Effector memory CD4-positive, alpha-beta T cell (primary cell): ENCODE results near the gene MAP3K5.

Source experiments
- DNase-seq, 3 donors: peaks; one replicate each; pipeline ENCODE4 v3.0.0-alpha.2; 2020
- H3K27ac ChIP-seq: 2 replicates; pipeline ENCODE4 v1.7.0; 2013; ENCODE audit warnings: mild to moderate bottlenecking, low read length, moderate library complexity; ENCODE audit not compliant: insufficient read depth, poor library complexity, severe bottlenecking
- H3K27me3 ChIP-seq: replicated peaks from 2 replicates; pipeline ENCODE4 v1.7.0; 2013; ENCODE audit warnings: mild to moderate bottlenecking, low read length; ENCODE audit not compliant: insufficient read depth, control insufficient read depth, poor library complexity, severe bottlenecking
- H3K36me3 ChIP-seq: 2 replicates; pipeline ENCODE4 v1.7.0; 2013; ENCODE audit warnings: mild to moderate bottlenecking, low read length, moderate library complexity; ENCODE audit not compliant: control insufficient read depth, insufficient read depth
- H3K4me1 ChIP-seq: 2 replicates; pipeline ENCODE4 v1.7.0; 2013; ENCODE audit warnings: low read length, mild to moderate bottlenecking; ENCODE audit not compliant: control insufficient read depth, insufficient read depth, poor library complexity, severe bottlenecking
- H3K4me3 ChIP-seq: 2 replicates; pipeline ENCODE4 v1.7.0; 2013; ENCODE audit warnings: low read length, low read depth, mild to moderate bottlenecking; ENCODE audit not compliant: insufficient read depth, poor library complexity, severe bottlenecking
- H3K9me3 ChIP-seq: 2 replicates; pipeline ENCODE4 v1.7.0; 2013; ENCODE audit warnings: mild to moderate bottlenecking, low read length, moderate library complexity; ENCODE audit not compliant: control insufficient read depth

Gene MAP3K5

DNA sequence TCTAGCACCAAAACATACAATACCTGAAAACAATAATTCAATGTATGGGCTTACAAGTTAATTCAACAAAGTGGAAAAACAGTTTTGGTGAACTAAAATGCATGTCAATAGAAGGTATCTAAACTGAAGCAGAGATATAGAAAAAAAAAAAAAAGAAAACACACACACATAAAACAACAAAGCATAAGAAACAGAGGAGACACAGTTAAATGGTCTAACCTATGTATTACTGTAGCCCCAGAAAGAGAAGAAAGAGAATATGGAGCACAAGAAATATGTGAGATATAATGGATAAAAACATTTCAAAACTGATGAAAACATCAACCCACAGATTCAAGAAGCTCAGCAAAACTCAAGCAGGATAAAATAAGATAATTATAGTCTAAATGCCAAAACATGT, 118.7 kb downstream of the MAP3K5 start:
- Histone ChIP-seq H3K36me3 (peaks cover 4% of the 10 kb centered on the region), H3K4me1 (no peaks in the 10 kb centered on the region), H3K4me3 (no peak overlapping the region), H3K9me3 (no peaks in the 10 kb centered on the region), H3K27ac (no peak overlapping the region), H3K27me3 (no peaks in the 10 kb centered on the region)
- DNase-seq, result no peak

GRCh38 chr6:136672144-136672543, 120.1 kb downstream of the MAP3K5 start:
- no peak overlapping the region for H3K4me3 ChIP-seq

GRCh38 chr6:136669299-136669699, 123.0 kb downstream of the MAP3K5 start:
- no peaks in the 10 kb centered on the region for H3K27me3 ChIP-seq
- H3K4me1 ChIP-seq, result no peaks in the 10 kb centered on the region
- H3K9me3 ChIP-seq, result no peaks in the 10 kb centered on the region
- peaks cover 8% of the 10 kb centered on the region for H3K36me3 ChIP-seq
- H3K4me3 ChIP-seq, result no peak overlapping the region
- no peak for DNase-seq
- H3K27ac ChIP-seq, result no peak overlapping the region

More at GRCh38 chr6:136672144-136672543, 120.1 kb downstream of the MAP3K5 start:
- no peak for DNase-seq
- H3K4me1 ChIP-seq, result no peaks in the 10 kb centered on the region
- H3K36me3 ChIP-seq, result peaks cover 8% of the 10 kb centered on the region
- no peak overlapping the region for H3K27ac ChIP-seq
- H3K9me3 ChIP-seq, result no peaks in the 10 kb centered on the region
- H3K27me3 ChIP-seq, result no peaks in the 10 kb centered on the region

- Histone ChIP-seq H3K4me3 (no peak overlapping the region), H3K27ac (no peak overlapping the region), H3K27me3 (no peaks in the 10 kb centered on the region), H3K9me3 (no peaks in the 10 kb centered on the region), H3K36me3 (peaks cover 8% of the 10 kb centered on the region), H3K4me1 (no peaks in the 10 kb centered on the region)
- no peak for DNase-seq
Measured at GRCh38 chr6:136668571-136668970, 123.7 kb downstream of the MAP3K5 start.

DNA sequence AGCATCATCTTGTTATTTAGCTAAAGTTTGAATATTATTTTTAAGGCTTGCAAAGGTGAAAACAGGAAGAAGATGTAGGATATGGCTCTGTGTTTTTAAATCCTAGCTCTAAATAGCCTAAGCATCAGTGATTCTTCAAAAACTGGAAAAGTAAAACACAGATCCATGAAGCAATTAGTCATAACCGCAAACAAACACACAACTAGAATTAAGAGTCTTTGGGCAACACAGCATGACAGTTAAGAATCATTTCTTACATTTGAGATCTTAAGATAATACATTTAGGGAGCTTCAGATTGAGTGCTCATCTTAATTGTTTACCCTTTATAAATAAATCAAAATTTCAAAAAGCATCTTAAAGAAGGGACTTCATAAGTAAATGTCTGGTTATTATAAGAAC, 126.2 kb downstream of the MAP3K5 start:
- DNase-seq, result no peak
- no peaks in the 10 kb centered on the region for H3K4me1 ChIP-seq
- H3K4me3 ChIP-seq, result no peak overlapping the region
- H3K27me3 ChIP-seq, result no peaks in the 10 kb centered on the region
- H3K36me3 ChIP-seq, result peaks cover 8% of the 10 kb centered on the region
- H3K27ac ChIP-seq, result no peak overlapping the region
- H3K9me3 ChIP-seq, result no peaks in the 10 kb centered on the region

DNA sequence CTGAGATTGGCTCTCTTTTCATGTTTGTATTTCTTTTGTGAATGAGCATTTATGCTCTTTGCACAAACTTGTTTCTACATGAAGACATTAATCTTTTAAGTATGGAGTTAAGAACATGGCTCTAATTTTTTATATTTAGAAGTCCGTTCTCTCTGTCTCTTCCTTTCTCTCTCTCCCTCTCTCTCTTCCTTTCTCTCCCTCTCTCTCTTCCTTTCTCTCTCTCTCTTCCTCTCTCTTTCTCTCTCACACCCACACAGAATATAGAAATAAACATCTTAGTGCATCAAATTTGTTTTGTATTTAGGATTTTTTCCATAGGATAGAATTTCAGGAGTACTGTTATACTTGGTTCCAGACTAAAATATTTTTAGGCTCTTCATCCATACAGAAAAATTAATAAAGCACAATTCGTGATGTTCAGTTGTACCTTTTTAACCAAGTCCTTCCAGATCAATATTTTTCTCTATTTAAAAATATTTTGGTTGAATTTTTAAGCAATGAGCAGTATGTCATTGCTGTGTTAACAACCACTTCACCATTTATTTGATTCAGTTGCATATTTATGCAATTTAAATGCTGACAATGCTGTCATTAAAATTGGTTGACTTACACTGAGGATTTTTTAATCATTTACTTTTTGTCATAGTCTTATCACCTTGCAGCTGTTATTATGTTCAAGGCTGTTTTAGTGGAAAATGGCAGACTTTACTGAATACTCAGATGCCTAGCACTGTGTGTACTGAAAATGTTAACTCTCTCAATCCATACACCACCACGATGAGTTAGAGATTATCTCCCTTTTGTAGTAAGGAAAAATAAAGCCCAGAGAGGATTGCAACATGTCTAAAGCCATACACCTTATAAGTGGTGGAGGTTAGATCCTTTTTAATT, 129.7 kb downstream of the MAP3K5 start:
- peaks cover 3% of the 10 kb centered on the region for H3K36me3 ChIP-seq
- H3K27me3 ChIP-seq, result no peaks in the 10 kb centered on the region
- DNase-seq, result no peak
- no peak overlapping the region for H3K27ac ChIP-seq
- no peaks in the 10 kb centered on the region for H3K9me3 ChIP-seq
- no peaks in the 10 kb centered on the region for H3K4me1 ChIP-seq
- H3K4me3 ChIP-seq, result no peak overlapping the region

GRCh38 chr6:136660727-136661126, 131.6 kb downstream of the MAP3K5 start:
- H3K4me1 ChIP-seq, result no peaks in the 10 kb centered on the region
- H3K36me3 ChIP-seq, result peaks cover 14% of the 10 kb centered on the region
- H3K4me3 ChIP-seq, result no peak overlapping the region
- no peak for DNase-seq
- no peaks in the 10 kb centered on the region for H3K27me3 ChIP-seq
- no peak overlapping the region for H3K27ac ChIP-seq
- no peaks in the 10 kb centered on the region for H3K9me3 ChIP-seq

- no peaks in the 10 kb centered on the region for H3K9me3 ChIP-seq
- H3K36me3 ChIP-seq, result peaks cover 17% of the 10 kb centered on the region
- H3K4me3 ChIP-seq, result no peak overlapping the region
- no peak overlapping the region for H3K27ac ChIP-seq
- DNase-seq, result no peak
- no peaks in the 10 kb centered on the region for H3K4me1 ChIP-seq
- H3K27me3 ChIP-seq, result no peaks in the 10 kb centered on the region
Measured at GRCh38 chr6:136659991-136660499, 132.2 kb downstream of the MAP3K5 start.

DNA sequence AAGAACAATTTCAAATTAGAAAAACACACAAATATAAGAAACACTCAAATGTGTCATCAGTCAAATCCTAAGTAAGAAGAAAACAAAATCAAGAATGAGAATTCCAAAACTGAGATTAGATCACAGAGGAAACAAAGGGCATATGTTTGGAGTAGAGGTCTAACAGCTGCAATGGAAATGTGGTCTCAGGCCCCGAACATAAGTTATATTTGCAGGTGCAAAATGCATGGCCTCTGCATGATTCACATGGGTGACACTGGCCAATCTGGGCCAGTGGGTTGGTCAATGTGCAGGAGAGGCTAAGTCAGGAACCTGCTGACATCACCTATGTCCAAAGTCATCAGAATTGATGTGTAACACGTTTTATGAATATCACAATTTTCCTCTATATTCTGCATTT, 133.6 kb downstream of the MAP3K5 start:
- no peaks in the 10 kb centered on the region for H3K4me1 ChIP-seq

GRCh38 chr6:136657666-136658065, 134.6 kb downstream of the MAP3K5 start:
- peaks cover 17% of the 10 kb centered on the region for H3K36me3 ChIP-seq

More for the DNA sequence above, 133.6 kb downstream of the MAP3K5 start:
- H3K4me3 ChIP-seq, result no peak overlapping the region
- peaks cover 17% of the 10 kb centered on the region for H3K36me3 ChIP-seq
- no peak overlapping the region for H3K27ac ChIP-seq
- DNase-seq, result no peak
- H3K27me3 ChIP-seq, result no peaks in the 10 kb centered on the region
- no peaks in the 10 kb centered on the region for H3K9me3 ChIP-seq

More at GRCh38 chr6:136657666-136658065, 134.6 kb downstream of the MAP3K5 start:
- no peak overlapping the region for H3K27ac ChIP-seq
- DNase-seq, result no peak
- H3K9me3 ChIP-seq, result no peaks in the 10 kb centered on the region
- H3K4me1 ChIP-seq, result no peaks in the 10 kb centered on the region
- no peaks in the 10 kb centered on the region for H3K27me3 ChIP-seq
- H3K4me3 ChIP-seq, result no peak overlapping the region
